H9 (cell line): ENCODE measurements around the gene HRAS. TPM values are rescaled to one million over a fixed set of nuclear protein-coding genes. Genes with fewer than 3 reads are reported as not detected.

Experiments used
- DNase-seq: peaks from one replicate; pipeline ENCODE4 v3.0.0-alpha.2; 2017
- H2AFZ ChIP-seq: one replicate; pipeline ENCODE4 v1.6.1; 2013; ENCODE audit warnings: mild to moderate bottlenecking, low read length, control low read depth, moderate library complexity
- H2AK5ac ChIP-seq: 2 replicates; pipeline ENCODE4 v1.6.1; 2013; ENCODE audit warnings: low read length, control low read depth, mixed read lengths; ENCODE audit not compliant: insufficient read length
- H2BK120ac ChIP-seq: one replicate; pipeline ENCODE4 v1.6.1; 2013; ENCODE audit warnings: low read depth, mild to moderate bottlenecking, low read length, control low read depth, inconsistent platforms; ENCODE audit not compliant: poor library complexity, severe bottlenecking
- H2BK12ac ChIP-seq: 2 replicates; pipeline ENCODE4 v1.6.1; 2013; ENCODE audit warnings: low read length, control low read depth, mixed read lengths, low read depth; ENCODE audit not compliant: insufficient read length
- H2BK15ac ChIP-seq: 2 replicates; pipeline ENCODE4 v1.6.1; 2013; ENCODE audit warnings: low read depth, low read length, control low read depth
- H2BK20ac ChIP-seq: one replicate; pipeline ENCODE4 v1.6.1; 2013; ENCODE audit warnings: low read depth, mild to moderate bottlenecking, low read length, control low read depth, inconsistent platforms; ENCODE audit not compliant: poor library complexity, severe bottlenecking
- H2BK5ac ChIP-seq: 2 replicates; pipeline ENCODE4 v1.6.1; 2013; ENCODE audit warnings: low read length, control low read depth, mixed read lengths; ENCODE audit not compliant: insufficient read length
- H3K14ac ChIP-seq: 2 replicates; pipeline ENCODE4 v1.6.1; 2013; ENCODE audit warnings: low read length, control low read depth; ENCODE audit not compliant: insufficient read depth
- H3K18ac ChIP-seq: 2 replicates; pipeline ENCODE4 v1.6.1; 2013; ENCODE audit warnings: low read depth, mild to moderate bottlenecking, mixed read lengths, low read length, control low read depth; ENCODE audit not compliant: insufficient read length
- H3K23ac ChIP-seq: 2 replicates; pipeline ENCODE4 v1.6.1; 2013; ENCODE audit warnings: low read length, control low read depth, mixed read lengths, low read depth; ENCODE audit not compliant: insufficient read length
- H3K23me2 ChIP-seq: 2 replicates; pipeline ENCODE4 v1.6.1; 2013; ENCODE audit warnings: low read depth, mild to moderate bottlenecking, mixed read lengths, low read length, control low read depth; ENCODE audit not compliant: insufficient read length, poor library complexity, severe bottlenecking
- H3K27ac ChIP-seq: 2 replicates; pipeline ENCODE4 v1.5.1; 2013; ENCODE audit warnings: low read length, control low read depth, mixed read lengths, low read depth; ENCODE audit not compliant: insufficient read length
- H3K27me3 ChIP-seq: 2 replicates; pipeline ENCODE4 v1.6.1; 2013; ENCODE audit warnings: low read length, control low read depth, inconsistent platforms; ENCODE audit not compliant: insufficient read depth
- H3K4ac ChIP-seq: 2 replicates; pipeline ENCODE4 v1.6.1; 2013; ENCODE audit warnings: low read depth, mild to moderate bottlenecking, control low read depth, inconsistent platforms, low read length, moderate library complexity
- H3K4me1 ChIP-seq: 2 replicates; pipeline ENCODE4 v1.6.1; 2013; ENCODE audit warnings: low read length, control low read depth, inconsistent platforms; ENCODE audit not compliant: insufficient read depth
- H3K4me2 ChIP-seq: 2 replicates; pipeline ENCODE4 v1.6.1; 2013; ENCODE audit warnings: low read length, control low read depth, mixed read lengths; ENCODE audit not compliant: insufficient read length, insufficient read depth
- H3K56ac ChIP-seq: 2 replicates; pipeline ENCODE4 v1.6.1; 2013; ENCODE audit warnings: low read depth, mild to moderate bottlenecking, mixed read lengths, low read length, control low read depth; ENCODE audit not compliant: insufficient read length
- H3K79me1 ChIP-seq: 2 replicates; pipeline ENCODE4 v1.6.1; 2013; ENCODE audit warnings: low read depth, mild to moderate bottlenecking, moderate library complexity, low read length, control low read depth, inconsistent platforms; ENCODE audit not compliant: insufficient read depth, poor library complexity, severe bottlenecking
- H3K79me2 ChIP-seq: 2 replicates; pipeline ENCODE4 v1.6.1; 2013; ENCODE audit warnings: low read length, control low read depth, inconsistent platforms; ENCODE audit not compliant: insufficient read depth
- H3K9ac ChIP-seq: 2 replicates; pipeline ENCODE4 v1.6.1; 2013; ENCODE audit warnings: low read length, control low read depth, mixed read lengths; ENCODE audit not compliant: insufficient read length; ENCODE audit errors: extremely low read depth
- H3K9me3 ChIP-seq: one replicate; pipeline ENCODE4 v1.6.1; 2013; ENCODE audit warnings: low read depth, low read length, inconsistent platforms; ENCODE audit not compliant: control insufficient read depth
- H3T11ph ChIP-seq: one replicate; pipeline ENCODE4 v1.6.1; 2013; ENCODE audit warnings: mild to moderate bottlenecking, low read length, control low read depth, inconsistent platforms
- H4K20me1 ChIP-seq: one replicate; pipeline ENCODE4 v1.6.1; 2013; ENCODE audit not compliant: control insufficient read depth, insufficient read length, insufficient read depth
- H4K5ac ChIP-seq: 2 replicates; pipeline ENCODE4 v1.6.1; 2013; ENCODE audit warnings: low read depth, mild to moderate bottlenecking, mixed read lengths, low read length, control low read depth; ENCODE audit not compliant: insufficient read length
- H4K8ac ChIP-seq: replicated peaks from 2 replicates; pipeline ENCODE4 v1.6.1; 2013; ENCODE audit warnings: low read length, control low read depth, mixed read lengths, low read depth; ENCODE audit not compliant: insufficient read length
- H4K91ac ChIP-seq: 2 replicates; pipeline ENCODE4 v1.6.1; 2013; ENCODE audit warnings: low read depth, mild to moderate bottlenecking, moderate library complexity, mixed read lengths, low read length, control low read depth; ENCODE audit not compliant: insufficient read length
- H3K27ac Mint-ChIP-seq, 3 experiments: 2 replicates in 2 of 3; 3 replicates in 1 of 3; pipeline ENCODE4 v1.8.0; 2020 to 2021; ENCODE audit warnings: mixed read lengths in 3 of 3, mild to moderate bottlenecking in 1 of 3, moderate library complexity in 1 of 3
- H3K27me3 Mint-ChIP-seq: 2 replicates; pipeline ENCODE4 v1.8.0; 2021; ENCODE audit warnings: low read depth, mild to moderate bottlenecking, moderate library complexity, mixed read lengths
- H3K36me3 Mint-ChIP-seq, 3 experiments: 2 replicates in 2 of 3; 3 replicates in 1 of 3; pipeline ENCODE4 v1.8.0; 2020 to 2021; ENCODE audit warnings: low read depth in 3 of 3, mixed read lengths in 3 of 3; ENCODE audit not compliant: insufficient read depth in 1 of 3
- H3K4me1 Mint-ChIP-seq, 2 experiments: 2 replicates each; pipeline ENCODE4 v1.8.0; 2020; ENCODE audit warnings: mixed read lengths in 2 of 2
- H3K4me3 Mint-ChIP-seq, 2 experiments: 2 replicates in 1 of 2; 3 replicates in 1 of 2; pipeline ENCODE4 v1.8.0; 2020 to 2021; ENCODE audit warnings: mild to moderate bottlenecking in 2 of 2, mixed read lengths in 2 of 2, moderate library complexity in 1 of 2
- H3K9me3 Mint-ChIP-seq, 2 experiments: 2 replicates in 1 of 2; 3 replicates in 1 of 2; pipeline ENCODE4 v1.8.0; 2020; ENCODE audit warnings: mild to moderate bottlenecking in 2 of 2, mixed read lengths in 2 of 2, moderate library complexity in 1 of 2
- WGBS: extraction: QIAGEN DNeasy Blood & Tissue Kit; methylation state at CpG from one replicate; pipeline ENCODE4 v1.1.7; 2013; ENCODE audit warnings: missing lambda C conversion rate, low lambda C conversion rate, mixed read lengths; ENCODE audit not compliant: insufficient read length; ENCODE audit errors: extremely low coverage; 5-methylcytosine and 5-hydroxymethylcytosine counted together
- total RNA-seq: library from RNA; stranded (reverse); gene quantifications from 2 replicates; pipeline ENCODE4 v1.2.1, GENCODE V29; 2021
- TF ChIP-seq, protein P1 (sequence below): fragments of 200-600 bp; sonication (generic); conservative IDR thresholded peaks from 3 replicates; pipeline ENCODE4 v1.8.0; 2021; ENCODE audit warnings: antibody characterized with exemption, mild to moderate bottlenecking

The HRAS gene
- total RNA-seq, 1 experiment from 2014 or later, result 61.8 TPM

DNA sequence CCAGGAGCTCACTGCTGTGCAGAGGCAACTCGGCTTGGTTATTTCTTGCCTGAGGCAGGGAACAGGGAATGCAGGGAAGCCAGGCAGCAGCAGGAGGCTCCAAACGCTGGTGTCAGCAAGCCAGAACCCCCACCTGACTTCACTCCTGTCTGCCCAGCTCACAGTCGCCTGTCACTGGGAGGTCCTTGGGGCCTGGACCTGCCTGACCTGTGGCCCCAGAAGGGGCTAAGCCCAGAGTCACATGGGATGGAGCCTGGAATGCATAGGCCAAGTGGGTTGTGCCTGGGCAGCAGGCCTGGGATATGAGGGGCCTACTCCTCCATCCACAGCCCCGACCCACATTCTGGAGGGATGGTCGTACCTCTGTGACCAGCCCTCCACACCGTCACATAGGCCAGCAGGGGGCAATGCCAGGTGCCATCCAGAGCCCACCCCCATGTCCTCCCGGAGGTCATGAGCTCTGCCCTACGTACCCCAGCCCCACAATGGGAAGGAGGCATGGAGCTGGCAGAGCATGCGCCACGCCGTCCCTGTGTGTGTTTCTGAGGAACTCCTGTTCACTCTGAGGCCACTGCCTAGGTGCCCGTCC, 30.6 kb upstream of the HRAS start:
- H3K4ac ChIP-seq, result no peak overlapping the region
- H3K9me3 Mint-ChIP-seq, result 0 out of 5 replicates have a peak, but pooled peaks cover 0 to 2% of the 10 kb centered on the region in 2 experiments
- no peak overlapping the region for H3K23ac ChIP-seq
- H3K4me2 ChIP-seq, result no peak overlapping the region
- no peak overlapping the region for H2BK5ac ChIP-seq
- no peak overlapping the region for H2BK120ac ChIP-seq
- TF ChIP-seq, protein P1, sequence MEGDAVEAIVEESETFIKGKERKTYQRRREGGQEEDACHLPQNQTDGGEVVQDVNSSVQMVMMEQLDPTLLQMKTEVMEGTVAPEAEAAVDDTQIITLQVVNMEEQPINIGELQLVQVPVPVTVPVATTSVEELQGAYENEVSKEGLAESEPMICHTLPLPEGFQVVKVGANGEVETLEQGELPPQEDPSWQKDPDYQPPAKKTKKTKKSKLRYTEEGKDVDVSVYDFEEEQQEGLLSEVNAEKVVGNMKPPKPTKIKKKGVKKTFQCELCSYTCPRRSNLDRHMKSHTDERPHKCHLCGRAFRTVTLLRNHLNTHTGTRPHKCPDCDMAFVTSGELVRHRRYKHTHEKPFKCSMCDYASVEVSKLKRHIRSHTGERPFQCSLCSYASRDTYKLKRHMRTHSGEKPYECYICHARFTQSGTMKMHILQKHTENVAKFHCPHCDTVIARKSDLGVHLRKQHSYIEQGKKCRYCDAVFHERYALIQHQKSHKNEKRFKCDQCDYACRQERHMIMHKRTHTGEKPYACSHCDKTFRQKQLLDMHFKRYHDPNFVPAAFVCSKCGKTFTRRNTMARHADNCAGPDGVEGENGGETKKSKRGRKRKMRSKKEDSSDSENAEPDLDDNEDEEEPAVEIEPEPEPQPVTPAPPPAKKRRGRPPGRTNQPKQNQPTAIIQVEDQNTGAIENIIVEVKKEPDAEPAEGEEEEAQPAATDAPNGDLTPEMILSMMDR, result no peak
- no peaks in the 10 kb centered on the region for H3K9me3 ChIP-seq
- H3K4me1 ChIP-seq, result no peaks in the 10 kb centered on the region
- DNase-seq, result peak; percentile 58
- H3K4me3 Mint-ChIP-seq, result peak overlapping the region in 1 of 2 experiments; percentile 9; a peak in 1 of 5 replicates
- peaks cover 20 to 32% of the 10 kb centered on the region in 2 experiments for H3K4me1 Mint-ChIP-seq
- peaks cover 0 to 11% (median 4%) of the 10 kb centered on the region in 3 experiments; a peak in 5 of 7 replicates for H3K36me3 Mint-ChIP-seq
- no peak overlapping the region for H4K8ac ChIP-seq
- H3K27me3 Mint-ChIP-seq, result peaks cover 2% of the 10 kb centered on the region; the same call in 1 of the 2 replicates
- H3K27me3 ChIP-seq, result no peaks in the 10 kb centered on the region
- H3K27ac Mint-ChIP-seq, result 0 out of 7 replicates have a peak overlapping the region, but pooled peaks of 1 of the 3 experiments have one; percentile 47
- no peak overlapping the region for H2BK15ac ChIP-seq
- no peaks in the 10 kb centered on the region for H3K79me1 ChIP-seq
- no peak overlapping the region for H3K56ac ChIP-seq
- peaks cover 10% of the 10 kb centered on the region for H3K23me2 ChIP-seq
- no peak overlapping the region for H4K91ac ChIP-seq
- no peak overlapping the region for H2BK12ac ChIP-seq
- H4K5ac ChIP-seq, result no peak overlapping the region
- no peak overlapping the region for H2AK5ac ChIP-seq
- no peaks in the 10 kb centered on the region for H4K20me1 ChIP-seq
- no peaks in the 10 kb centered on the region for H3K79me2 ChIP-seq
- H2AFZ ChIP-seq, result no peak overlapping the region
- no CpG with 5 or more reads among the region's 12 CpGs for WGBS
- H3K14ac ChIP-seq, result no peak overlapping the region
- no peak overlapping the region for H3T11ph ChIP-seq
- no peak overlapping the region for H2BK20ac ChIP-seq
- no peak overlapping the region for H3K27ac ChIP-seq
- no peak overlapping the region for H3K18ac ChIP-seq
- no peak overlapping the region for H3K9ac ChIP-seq
